ENCODE data around the gene TPSD1.
"Not testable (repeated sequence)": the region's sequence is repeated elsewhere in the genome, so short reads cannot be mapped to it uniquely, and the experiment has no call there.

Gene TPSD1

GRCh38 chr16:1243907-1244850 lies 11.7 kb upstream of the TPSD1 start:
- DNase-seq = not testable (repeated sequence)

GRCh38 chr16:1244881-1245280 lies 11.0 kb upstream of the TPSD1 start:
- peak; percentile 20 for DNase-seq

GRCh38 chr16:1245452-1246020 lies 10.3 kb upstream of the TPSD1 start:
- no peak for DNase-seq

- DNase-seq = not testable (repeated sequence)
Measured at GRCh38 chr16:1247903-1248537, 7.8 kb upstream of the TPSD1 start.

GRCh38 chr16:1249031-1249755 lies 6.7 kb upstream of the TPSD1 start:
- DNase-seq = not testable (repeated sequence)

- not testable (repeated sequence) for DNase-seq
Measured at GRCh38 chr16:1253701-1254364, 2.0 kb upstream of the TPSD1 start.

- DNase-seq = not testable (repeated sequence)
Measured at GRCh38 chr16:1254821-1255220, 1.0 kb upstream of the TPSD1 start.

GRCh38 chr16:1256296-1256873 lies 516 bp downstream of the TPSD1 start:
- not testable (repeated sequence) for DNase-seq

GRCh38 chr16:1256874-1257322 lies 1.0 kb downstream of the TPSD1 start:
- DNase-seq = no peak

GRCh38 chr16:1257561-1258224 lies 1.8 kb downstream of the TPSD1 start:
- no peak for DNase-seq

GRCh38 chr16:1258225-1258600 lies 2.3 kb downstream of the TPSD1 start:
- DNase-seq = no peak

- DNase-seq = no peak
Measured at GRCh38 chr16:1258906-1259759, 3.3 kb downstream of the TPSD1 start.

- DNase-seq = no peak
Measured at GRCh38 chr16:1259760-1260068, 3.8 kb downstream of the TPSD1 start.

GRCh38 chr16:1260101-1260680 lies 4.3 kb downstream of the TPSD1 start:
- no peak for DNase-seq

- no peak for DNase-seq
Measured at GRCh38 chr16:1261131-1261892, 5.4 kb downstream of the TPSD1 start.

GRCh38 chr16:1262210-1262845 lies 6.5 kb downstream of the TPSD1 start:
- no peak for DNase-seq

- DNase-seq = no peak
Measured at GRCh38 chr16:1262846-1263221, 7.0 kb downstream of the TPSD1 start.

GRCh38 chr16:1263591-1264344 lies 7.9 kb downstream of the TPSD1 start:
- no peak for DNase-seq

Measured in activated CD4-positive, alpha-beta T cell treated with anti-CD3 and anti-CD28 coated beads, Interleukin-2, amount 50 U/mL, for 16 hours (primary cell).